GM12878 (cell line): ENCODE results near the gene PRDM16.

Source experiments
- CTCF ChIP-seq, 3 experiments: IDR thresholded peaks in 2 of 3; conservative IDR thresholded peaks in 1 of 3; 2 replicates each; pipeline ENCODE4 v1.5.1; 2011; ENCODE audit warnings: low read depth in 3 of 3, low read length in 3 of 3, mild to moderate bottlenecking in 3 of 3, control low read depth in 2 of 3, moderate library complexity in 2 of 3, inconsistent platforms in 1 of 3, mixed read lengths in 1 of 3; ENCODE audit not compliant: control insufficient read depth in 2 of 3, insufficient read depth in 1 of 3; ENCODE audit errors: extremely low read depth in 1 of 3
- EP300 ChIP-seq, 2 experiments: fragments of 150-350 bp in 1 of 2; IDR thresholded peaks; 2 replicates each; pipeline ENCODE4 v1.6.1; 2011 to 2012; ENCODE audit warnings: low read depth in 2 of 2, low read length in 2 of 2, borderline replicate concordance in 1 of 2, improper control_type of control experiment in 1 of 2, inconsistent platforms in 1 of 2; ENCODE audit not compliant: control insufficient read depth in 1 of 2
- EZH2 ChIP-seq: IDR thresholded peaks from 2 replicates; pipeline ENCODE4 v1.6.1; 2012; ENCODE audit warnings: low read depth, mild to moderate bottlenecking, control low read depth, inconsistent platforms, low read length, borderline replicate concordance; ENCODE audit not compliant: control insufficient read depth
- JUNB ChIP-seq: IDR thresholded peaks from 2 replicates; pipeline ENCODE4 v1.6.1; 2016; ENCODE audit warnings: antibody characterized with exemption, mild to moderate bottlenecking
- REST ChIP-seq: IDR thresholded peaks from 2 replicates; pipeline ENCODE4 v1.6.1; 2012; ENCODE audit warnings: mild to moderate bottlenecking, low read depth, low read length
- TAF1 ChIP-seq: IDR thresholded peaks from 2 replicates; pipeline ENCODE4 v1.6.1; 2011; ENCODE audit warnings: mild to moderate bottlenecking, low read depth, low read length, borderline replicate concordance
- ZNF274 ChIP-seq: IDR thresholded peaks from one replicate; pipeline ENCODE4 v1.8.0; 2011; ENCODE audit not compliant: insufficient read length, insufficient read depth
- TF ChIP-seq, protein P1 (sequence below): IDR thresholded peaks from 2 replicates; pipeline ENCODE4 v1.6.1; 2012; ENCODE audit warnings: low read length, inconsistent platforms

GRCh38 chr1:3473381-3473844, 404.4 kb downstream of the PRDM16 start:
- TF ChIP-seq ZNF274, result no peak
- TF ChIP-seq, protein P1, sequence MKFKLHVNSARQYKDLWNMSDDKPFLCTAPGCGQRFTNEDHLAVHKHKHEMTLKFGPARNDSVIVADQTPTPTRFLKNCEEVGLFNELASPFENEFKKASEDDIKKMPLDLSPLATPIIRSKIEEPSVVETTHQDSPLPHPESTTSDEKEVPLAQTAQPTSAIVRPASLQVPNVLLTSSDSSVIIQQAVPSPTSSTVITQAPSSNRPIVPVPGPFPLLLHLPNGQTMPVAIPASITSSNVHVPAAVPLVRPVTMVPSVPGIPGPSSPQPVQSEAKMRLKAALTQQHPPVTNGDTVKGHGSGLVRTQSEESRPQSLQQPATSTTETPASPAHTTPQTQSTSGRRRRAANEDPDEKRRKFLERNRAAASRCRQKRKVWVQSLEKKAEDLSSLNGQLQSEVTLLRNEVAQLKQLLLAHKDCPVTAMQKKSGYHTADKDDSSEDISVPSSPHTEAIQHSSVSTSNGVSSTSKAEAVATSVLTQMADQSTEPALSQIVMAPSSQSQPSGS, result no peak
- TF ChIP-seq EZH2, result no peak
- no peak for TF ChIP-seq TAF1
- TF ChIP-seq REST, result no peak
- TF ChIP-seq CTCF (IDR thresholded peaks at IDR 0.05 in 2 of 3, conservative IDR thresholded peaks at IDR 0.05 in 1 of 3; ENCODE audit: control insufficient read depth in 2 of 3, extremely low read depth in 1 of 3, insufficient read depth in 1 of 3, low read depth in 3 of 3, low read length in 3 of 3), result no peak
- no peak for TF ChIP-seq JUNB
- no peak for TF ChIP-seq EP300 (IDR thresholded peaks at IDR 0.05; ENCODE audit: borderline replicate concordance in 1 of 2, control insufficient read depth in 1 of 2, low read depth in 2 of 2, low read length in 2 of 2)
